NT2/D1 (cell line): ENCODE measurements around the gene AGBL1.

Source experiments
- SUZ12 ChIP-seq: IDR thresholded peaks from 2 replicates; pipeline ENCODE4 v1.6.1; 2011; ENCODE audit not compliant: insufficient read length, insufficient read depth; ENCODE audit errors: extremely low read depth
- ZNF274 ChIP-seq: IDR thresholded peaks from 2 replicates; pipeline ENCODE4 v1.6.1; 2011; ENCODE audit warnings: mild to moderate bottlenecking, low read depth, low read length

DNA sequence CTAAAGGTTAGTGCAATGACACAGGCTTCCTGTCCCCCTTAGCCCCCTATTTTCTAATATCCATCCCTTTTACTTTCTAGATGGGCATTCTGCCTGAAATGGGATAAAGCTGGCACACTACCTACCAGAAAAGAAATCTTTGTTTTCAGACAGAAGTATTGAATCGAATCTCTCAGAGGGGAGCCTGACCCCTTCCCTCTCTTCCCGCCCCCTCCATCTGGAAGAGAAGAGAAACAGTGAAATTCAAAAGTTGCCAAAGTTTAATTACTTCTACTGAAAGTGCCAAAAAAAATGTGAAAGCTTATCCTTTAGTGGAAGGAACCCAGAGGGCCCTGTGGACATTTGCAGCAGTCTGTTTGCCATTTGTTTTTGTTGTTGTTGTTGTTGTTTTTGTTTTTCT lies 523.8 kb downstream of the AGBL1 start:
- no peak for TF ChIP-seq SUZ12
- TF ChIP-seq ZNF274, result no peak
